Globus pallidus (tissue), 1 donor: ENCODE results near the gene KLK4.
"Not testable (repeated sequence)": the region's sequence is repeated elsewhere in the genome, so short reads cannot be mapped to it uniquely, and the experiment has no call there.

Experiments
- DNase-seq: peaks from one replicate; pipeline ENCODE4 v3.0.0-alpha.2; 2015; ENCODE audit warnings: low spot score

The KLK4 gene

GRCh38 chr19:50912727-50913716 lies 1.8 kb upstream of the KLK4 start:
- DNase-seq = no peak

- DNase-seq = no peak
Observed at GRCh38 chr19:50912102-50912599, 956 bp upstream of the KLK4 start.

GRCh38 chr19:50910722-50911121 lies 473 bp downstream of the KLK4 start:
- DNase-seq = no peak

- DNase-seq = no peak
Observed at GRCh38 chr19:50909240-50910070, 1.7 kb downstream of the KLK4 start.

- DNase-seq = no peak
Observed at GRCh38 chr19:50908336-50908735, 2.9 kb downstream of the KLK4 start.

- DNase-seq = no peak
Observed at GRCh38 chr19:50906217-50906616, 5.0 kb downstream of the KLK4 start.

GRCh38 chr19:50902640-50903039 lies 8.6 kb downstream of the KLK4 start:
- no peak for DNase-seq

- no peak for DNase-seq
Observed at GRCh38 chr19:50899569-50899968, 11.6 kb downstream of the KLK4 start.

GRCh38 chr19:50898018-50898417 lies 13.2 kb downstream of the KLK4 start:
- DNase-seq = no peak

GRCh38 chr19:50897612-50898011 lies 13.6 kb downstream of the KLK4 start:
- no peak for DNase-seq

- no peak for DNase-seq
Observed at GRCh38 chr19:50897191-50897607, 14.0 kb downstream of the KLK4 start.

GRCh38 chr19:50896591-50897190 lies 14.5 kb downstream of the KLK4 start:
- DNase-seq = no peak

- not testable (repeated sequence) for DNase-seq
Observed at GRCh38 chr19:50896089-50896590, 15.1 kb downstream of the KLK4 start.

- no peak for DNase-seq
Observed at GRCh38 chr19:50894478-50895356, 16.5 kb downstream of the KLK4 start.

- no peak for DNase-seq
Observed at GRCh38 chr19:50893047-50893736, 18.0 kb downstream of the KLK4 start.

GRCh38 chr19:50891253-50891625 lies 20.0 kb downstream of the KLK4 start:
- no peak for DNase-seq

- no peak for DNase-seq
Observed at GRCh38 chr19:50890422-50891252, 20.6 kb downstream of the KLK4 start.

- no peak for DNase-seq
Observed at GRCh38 chr19:50889638-50890037, 21.6 kb downstream of the KLK4 start.

- DNase-seq = no peak
Observed at GRCh38 chr19:50882188-50882587, 29.0 kb downstream of the KLK4 start.

- DNase-seq = no peak
Observed at GRCh38 chr19:50880241-50880640, 31.0 kb downstream of the KLK4 start.
